ENCODE measurements around the gene EMC10. TPM values are rescaled to one million over a fixed set of nuclear protein-coding genes. Genes with fewer than 3 reads are reported as not detected.

The EMC10 gene
- polyA plus RNA-seq, 1 of the 3 experiments (the other 2 are of a cell fraction) = 218 TPM

- WGBS (ENCODE audit: low lambda C conversion rate) = 13% methylated on average over 7 of the region's 12 CpGs
- TF ChIP-seq SIN3A (IDR thresholded peaks at IDR 0.05; ENCODE audit: borderline replicate concordance, low read depth, low read length) (no peak), ZBTB33 (IDR thresholded peaks at IDR 0.05; ENCODE audit: borderline replicate concordance, low read depth) (no peak), MEF2A (IDR thresholded peaks at IDR 0.05; ENCODE audit: borderline replicate concordance, low read depth) (no peak), IRF3 (IDR thresholded peaks at IDR 0.05; ENCODE audit: low read depth, low read length) (no peak), EP300 (IDR thresholded peaks at IDR 0.05; ENCODE audit: borderline replicate concordance in 1 of 2, low read depth in 1 of 2, low read length in 1 of 2) (no peak), FOXJ3 (CRISPR knock-in tag; IDR thresholded peaks at IDR 0.05) (no peak), NFIC (IDR thresholded peaks at IDR 0.05; ENCODE audit: borderline replicate concordance) (no peak)
- Histone ChIP-seq H3K36me3 (replicated peaks in 1 of 2; ENCODE audit: control insufficient read depth in 1 of 2, insufficient read depth in 2 of 2, low read length in 1 of 2) (no peaks in the 10 kb centered on the region), H4K20me1 (ENCODE audit: insufficient read depth) (no peaks in the 10 kb centered on the region), H3K4me2 (no peak overlapping the region), H3K27ac (ENCODE audit: low read depth in 2 of 2, low read length in 1 of 2) (no peak overlapping the region), H3K4me1 (ENCODE audit: control insufficient read depth in 1 of 2, insufficient read depth in 2 of 2, low read depth in 1 of 2, low read length in 1 of 2) (peaks cover 0 to 19% of the 10 kb centered on the region in 2 experiments; a peak in 1 of 4 replicates), H3K79me2 (ENCODE audit: insufficient read depth) (no peaks in the 10 kb centered on the region), H3K9ac (no peak overlapping the region), H3K9me3 (no peaks in the 10 kb centered on the region), H3K27me3 (ENCODE audit: insufficient read depth) (peaks cover 40% of the 10 kb centered on the region), H2AFZ (ENCODE audit: low read depth) (no peak overlapping the region), H3F3A (replicated peaks; ENCODE audit: insufficient read depth) (no peaks in the 10 kb centered on the region), H3K4me3 (ENCODE audit: low read depth in 2 of 2, low read length in 1 of 2) (no peak overlapping the region), H3K9me2 (no peaks in the 10 kb centered on the region)
- ChIA-PET CTCF (no interaction called here), POLR2A (no interaction called here)
- DNase-seq = peak; percentile 80
Measured at GRCh38 chr19:50434525-50434924, 41.8 kb upstream of the EMC10 start.

GRCh38 chr19:50435221-50435620 is 41.1 kb upstream of the EMC10 start:
- Histone ChIP-seq H3K27me3 (ENCODE audit: insufficient read depth) (peaks cover 45% of the 10 kb centered on the region), H2AFZ (ENCODE audit: low read depth) (no peak overlapping the region), H3F3A (replicated peaks; ENCODE audit: insufficient read depth) (no peaks in the 10 kb centered on the region), H3K9me2 (no peaks in the 10 kb centered on the region), H3K9ac (no peak overlapping the region), H3K9me3 (no peaks in the 10 kb centered on the region), H3K36me3 (replicated peaks in 1 of 2; ENCODE audit: control insufficient read depth in 1 of 2, insufficient read depth in 2 of 2, low read length in 1 of 2) (no peaks in the 10 kb centered on the region), H3K4me3 (ENCODE audit: low read depth in 2 of 2, low read length in 1 of 2) (no peak overlapping the region), H3K4me1 (ENCODE audit: control insufficient read depth in 1 of 2, insufficient read depth in 2 of 2, low read depth in 1 of 2, low read length in 1 of 2) (peaks cover 0 to 19% of the 10 kb centered on the region in 2 experiments; a peak in 1 of 4 replicates), H3K4me2 (no peak overlapping the region), H4K20me1 (ENCODE audit: insufficient read depth) (no peaks in the 10 kb centered on the region), H3K79me2 (ENCODE audit: insufficient read depth) (no peaks in the 10 kb centered on the region), H3K27ac (ENCODE audit: low read depth in 2 of 2, low read length in 1 of 2) (no peak overlapping the region)
- DNase-seq = no peak
- CTCF ChIA-PET = no interaction called here
- TF ChIP-seq FOSL2 (IDR thresholded peaks at IDR 0.05; ENCODE audit: borderline replicate concordance, low read depth) = no peak
- WGBS (ENCODE audit: low lambda C conversion rate) = 47% methylated on average over 17 of the region's 17 CpGs
- POLR2A ChIA-PET = no interaction called here

- no peaks in the 10 kb centered on the region for H3F3A ChIP-seq (replicated peaks; ENCODE audit: insufficient read depth)
- WGBS (ENCODE audit: low lambda C conversion rate) = 61% methylated on average over 5 of the region's 12 CpGs
- no peaks in the 10 kb centered on the region for H3K9me2 ChIP-seq
- no peaks in the 10 kb centered on the region for H3K9me3 ChIP-seq
- H3K27me3 ChIP-seq (ENCODE audit: insufficient read depth) = peaks cover 45% of the 10 kb centered on the region
- H3K27ac ChIP-seq (ENCODE audit: low read depth in 2 of 2, low read length in 1 of 2) = no peak overlapping the region
- no peak for DNase-seq
- no peaks in the 10 kb centered on the region for H3K79me2 ChIP-seq (ENCODE audit: insufficient read depth)
- H3K4me2 ChIP-seq = no peak overlapping the region
- no peaks in the 10 kb centered on the region for H3K36me3 ChIP-seq (replicated peaks in 1 of 2; ENCODE audit: control insufficient read depth in 1 of 2, insufficient read depth in 2 of 2, low read length in 1 of 2)
- no peak overlapping the region for H2AFZ ChIP-seq (ENCODE audit: low read depth)
- peaks cover 0 to 19% of the 10 kb centered on the region in 2 experiments; a peak in 1 of 4 replicates for H3K4me1 ChIP-seq (ENCODE audit: control insufficient read depth in 1 of 2, insufficient read depth in 2 of 2, low read depth in 1 of 2, low read length in 1 of 2)
- no peak overlapping the region for H3K9ac ChIP-seq
- H4K20me1 ChIP-seq (ENCODE audit: insufficient read depth) = no peaks in the 10 kb centered on the region
- ChIA-PET POLR2A (no interaction called here), CTCF (no interaction called here)
- H3K4me3 ChIP-seq (ENCODE audit: low read depth in 2 of 2, low read length in 1 of 2) = no peak overlapping the region
- TF ChIP-seq POLR2AphosphoS5 (IDR thresholded peaks at IDR 0.05; ENCODE audit: low read depth, low read length) (no peak), SMC3 (IDR thresholded peaks at IDR 0.05; ENCODE audit: low read depth, low read length) (no peak), RXRA (IDR thresholded peaks at IDR 0.05; ENCODE audit: borderline replicate concordance, low read depth) (no peak), FOSL2 (IDR thresholded peaks at IDR 0.05; ENCODE audit: borderline replicate concordance, low read depth) (no peak), NFIC (IDR thresholded peaks at IDR 0.05; ENCODE audit: borderline replicate concordance) (no peak), PBX3 (IDR thresholded peaks at IDR 0.05) (no peak), REST (IDR thresholded peaks at IDR 0.05; ENCODE audit: low read depth, low read length) (no peak), EZH2phosphoT487 (IDR thresholded peaks at IDR 0.05; ENCODE audit: borderline replicate concordance, low read depth) (no peak)
Measured at GRCh38 chr19:50435627-50436026, 40.7 kb upstream of the EMC10 start.

Data from SK-N-SH (cell line).